Heart right ventricle (tissue), 16 donors: ENCODE data around the gene ESYT2. TPM values are rescaled to one million over a fixed set of nuclear protein-coding genes. Genes with fewer than 3 reads are reported as not detected.

Experiments used
- ATAC-seq, 8 donors: fragments of 200-7000 bp; cut with Tn5 transposase; one replicate each; pipeline ENCODE4 v1.9.1; 2020; ENCODE audit warnings: mild to moderate bottlenecking in 8 of 8, moderate library complexity in 8 of 8, moderate number of reproducible peaks in 1 of 8
- DNase-seq, 2 donors: peaks; one replicate each; pipeline ENCODE4 v3.0.0-alpha.2; 2020
- H3K27ac ChIP-seq, 10 donors: fragments of 200-600 bp; sonication (generic) in 2 of 10; one replicate each; pipeline versions ENCODE4 v1.5.0 to v1.8.0; 2020 to 2022; ENCODE audit warnings: mild to moderate bottlenecking in 3 of 10
- H3K27me3 ChIP-seq, 7 donors: fragments of 200-600 bp; one replicate each; pipeline ENCODE4 v1.8.0; 2021 to 2022; ENCODE audit warnings: mild to moderate bottlenecking in 2 of 7
- H3K36me3 ChIP-seq, 9 donors: fragments of 200-600 bp; sonication (generic) in 1 of 9; one replicate each; pipeline versions ENCODE4 v1.5.0 to v1.8.0; 2020 to 2022; ENCODE audit warnings: mild to moderate bottlenecking in 2 of 9
- H3K4me1 ChIP-seq, 9 donors: fragments of 200-600 bp; sonication (generic) in 1 of 9; one replicate each; pipeline versions ENCODE4 v1.5.0 to v1.8.0; 2020 to 2022; ENCODE audit warnings: mild to moderate bottlenecking in 4 of 9
- H3K4me3 ChIP-seq, 10 donors: fragments of 200-600 bp; sonication (generic) in 2 of 10; one replicate each; pipeline versions ENCODE4 v1.5.0 to v1.8.0; 2020 to 2022; ENCODE audit warnings: mild to moderate bottlenecking in 7 of 10, moderate library complexity in 2 of 10
- H3K9me3 ChIP-seq, 11 donors: fragments of 200-600 bp in 10 of 11; sonication (generic) in 2 of 11; one replicate each; pipeline versions ENCODE4 v1.5.0 to v1.8.0; 2013 to 2022; ENCODE audit warnings: mild to moderate bottlenecking in 2 of 11, control low read depth in 1 of 11, moderate library complexity in 1 of 11
- WGBS, 2 donors: extraction: QIAGEN DNeasy Blood & Tissue Kit; methylation state at CpG; one replicate each; pipeline ENCODE4 v1.1.7; 2013; ENCODE audit warnings: inconsistent platforms in 1 of 2; 5-methylcytosine and 5-hydroxymethylcytosine counted together
- intact Hi-C, 10 donors: fragments of 100-400 bp; cut with DNase I; formaldehyde crosslinking; loops; one replicate each; pipeline versions ENCODE4 v1.11.1 to v1.14.2; 2022
- polyA plus RNA-seq, 2 donors: library from polyadenylated mRNA; stranded (reverse); fragments of 200-250 nt; gene quantifications; one replicate each; pipeline ENCODE4 v1.2.3, GENCODE V29; 2013
- total RNA-seq, 10 donors: library from RNA; stranded (reverse); fragmentation: NEBNext Ultra II Directional in 3 of 10; extraction: Animal tissue kit (Norgen Biotek cat#: 25700) in 3 of 10; gene quantifications; one replicate each; pipeline versions ENCODE4 v1.2.1 to v1.2.4, GENCODE V29; 2021 to 2023
- TF ChIP-seq, protein P1 (sequence below), 9 donors: fragments of 200-600 bp; sonication (generic) in 2 of 9; IDR thresholded peaks; one replicate each; pipeline versions ENCODE4 v1.5.0 to v1.8.0; 2021 to 2022; ENCODE audit warnings: antibody characterized with exemption in 9 of 9, mild to moderate bottlenecking in 5 of 9, moderate library complexity in 1 of 9
- donor health status: Arrhythmogenic right ventricular cardiomyopathy.
- donor health status: ischemic (EF 13 %, LVEDD 7.1; RV severe dilation, severe dysfunction).
- donor health status: healthy with polysubstance abuse.
- donor health status: DM: no; HTN: yes; CAD: no.
- donor health status: DM: no; HTN: no; CAD: no.
- donor health status: ischemic (EF 25% LVEDD 6.9; RV normal size, moderate dysfunction).
- donor health status: ischemic (EF 25% LVEDD 5.7; RV mildly dilated, moderate dysfunction).
- donor health status: healthy.
- donor health status: DM: yes; HTN: yes; CAD: no.
- donor health status: Ischemic cardiomyopathy.
- donor health status: ischemic (EF 35%, LVEDD 5.7; RV mildly dilated, moderate dysfunction).
- donor health status: nonischemic (EF 11% LVEDD 7.7; RV severe dilation, severe dysfunction).
- donor health status: DM: yes; HTN: yes; CAD: no.
- donor health status: PGD.
- donor health status: ischemic (EF 29% LVEDD 5.4; RV normal size, mild dysfunction).
- donor health status: nonischemic (EF 23%, LVEDD 6.1; RV moderate dilation, normal function).

ESYT2 gene
- total and polyA plus RNA-seq, 12 donors, result 18.9 to 79.2 (median 48.7) TPM

DNA sequence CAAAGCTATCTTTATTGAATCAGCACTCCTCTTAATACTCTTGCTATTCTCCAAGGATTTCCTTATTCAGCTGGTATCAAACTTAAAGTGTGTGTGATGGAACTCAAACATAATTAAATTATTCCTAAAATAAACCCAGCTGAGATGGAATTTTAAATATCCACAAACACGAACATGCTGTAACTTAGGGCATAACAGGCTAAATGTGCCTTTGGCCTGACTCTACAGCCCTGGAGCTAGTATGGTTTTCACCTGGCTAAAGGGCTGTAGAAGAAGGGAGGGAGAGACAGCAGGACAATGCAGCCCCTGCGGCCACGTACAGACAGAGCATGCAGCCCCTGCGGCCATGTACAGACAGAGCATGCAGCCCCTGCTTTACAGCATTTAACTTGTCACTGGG lies 34.0 kb downstream of the ESYT2 start:
- H3K36me3 ChIP-seq, result peaks cover 0 to 85% (median 57%) of the 10 kb centered on the region in 9 donors
- H3K27ac ChIP-seq, result no peak overlapping the region
- no peaks in the 10 kb centered on the region for H3K27me3 ChIP-seq
- TF ChIP-seq, protein P1, sequence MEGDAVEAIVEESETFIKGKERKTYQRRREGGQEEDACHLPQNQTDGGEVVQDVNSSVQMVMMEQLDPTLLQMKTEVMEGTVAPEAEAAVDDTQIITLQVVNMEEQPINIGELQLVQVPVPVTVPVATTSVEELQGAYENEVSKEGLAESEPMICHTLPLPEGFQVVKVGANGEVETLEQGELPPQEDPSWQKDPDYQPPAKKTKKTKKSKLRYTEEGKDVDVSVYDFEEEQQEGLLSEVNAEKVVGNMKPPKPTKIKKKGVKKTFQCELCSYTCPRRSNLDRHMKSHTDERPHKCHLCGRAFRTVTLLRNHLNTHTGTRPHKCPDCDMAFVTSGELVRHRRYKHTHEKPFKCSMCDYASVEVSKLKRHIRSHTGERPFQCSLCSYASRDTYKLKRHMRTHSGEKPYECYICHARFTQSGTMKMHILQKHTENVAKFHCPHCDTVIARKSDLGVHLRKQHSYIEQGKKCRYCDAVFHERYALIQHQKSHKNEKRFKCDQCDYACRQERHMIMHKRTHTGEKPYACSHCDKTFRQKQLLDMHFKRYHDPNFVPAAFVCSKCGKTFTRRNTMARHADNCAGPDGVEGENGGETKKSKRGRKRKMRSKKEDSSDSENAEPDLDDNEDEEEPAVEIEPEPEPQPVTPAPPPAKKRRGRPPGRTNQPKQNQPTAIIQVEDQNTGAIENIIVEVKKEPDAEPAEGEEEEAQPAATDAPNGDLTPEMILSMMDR (IDR thresholded peaks at IDR 0.05), result no peak
- intact Hi-C loops, result no loop called here
- no peaks in the 10 kb centered on the region for H3K9me3 ChIP-seq
- peaks cover 0 to 15% (median 0%) of the 10 kb centered on the region in 9 donors for H3K4me1 ChIP-seq
- ATAC-seq, result no peak
- DNase-seq, result no peak
- H3K4me3 ChIP-seq, result no peak overlapping the region
- 66 to 77% methylated on average over 4 of the region's 4 CpGs for WGBS, 2 donors

DNA sequence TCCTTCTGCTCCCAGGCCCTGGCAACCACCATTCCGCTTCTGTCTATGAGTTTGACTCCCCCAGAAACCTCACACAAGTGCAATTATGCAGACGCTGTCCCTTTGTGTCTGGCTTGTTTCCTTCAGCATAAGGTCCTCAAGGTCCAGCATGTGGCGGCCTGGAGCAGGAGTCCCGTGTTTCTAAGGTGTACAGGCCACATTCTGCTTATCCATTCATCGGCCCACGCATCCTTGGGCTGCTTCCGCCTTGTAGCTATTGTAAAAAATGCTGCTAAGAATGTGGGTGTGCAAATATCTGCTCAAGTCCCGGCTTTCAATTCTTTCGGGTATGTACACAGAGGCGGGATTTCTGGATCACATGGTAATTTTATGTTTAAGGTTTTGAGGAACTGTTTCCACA lies 38.2 kb downstream of the ESYT2 start:
- H3K36me3 ChIP-seq, result peaks cover 0 to 100% (median 46%) of the 10 kb centered on the region in 9 donors
- H3K4me3 ChIP-seq, result no peak overlapping the region
- H3K4me1 ChIP-seq, result peaks cover 0 to 7% (median 0%) of the 10 kb centered on the region in 9 donors
- ATAC-seq, result no peak
- TF ChIP-seq, protein P1 (IDR thresholded peaks at IDR 0.05), result no peak
- H3K27me3 ChIP-seq, result no peaks in the 10 kb centered on the region
- intact Hi-C loops, result no loop called here
- no peak for DNase-seq
- H3K9me3 ChIP-seq, result no peaks in the 10 kb centered on the region
- no peak overlapping the region for H3K27ac ChIP-seq
- WGBS, 2 donors, result 94 to 95% methylated on average over 10 of the region's 10 CpGs

DNA sequence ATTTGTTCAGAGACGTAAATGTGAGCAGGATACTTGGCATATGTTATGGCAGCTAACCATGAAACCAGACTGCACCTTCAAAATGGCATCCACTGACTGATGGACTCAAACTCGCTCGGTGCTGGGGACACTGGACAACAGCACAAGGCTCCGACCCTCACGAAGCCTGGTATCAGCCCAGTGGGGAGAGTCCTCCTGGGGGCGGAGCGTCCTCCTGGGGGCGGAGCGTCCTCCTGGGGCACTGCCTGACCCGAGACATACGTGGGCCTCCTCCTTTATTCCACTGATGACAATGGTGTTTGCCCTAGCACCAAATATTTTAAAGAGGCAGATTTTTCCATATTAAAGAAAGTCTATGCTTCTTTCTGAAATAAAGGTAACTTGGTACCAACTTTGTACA lies 39.5 kb downstream of the ESYT2 start:
- intact Hi-C loops, result loop anchor here in 6 of 10 donors (10.0 kb wide), 4 partner anchors 45 to 185 kb away; no protein-coding TSS in a partner anchor
- H3K36me3 ChIP-seq, result peaks cover 0 to 100% (median 35%) of the 10 kb centered on the region in 9 donors
- no peak overlapping the region for H3K27ac ChIP-seq
- H3K4me1 ChIP-seq, result peaks cover 0 to 9% (median 0%) of the 10 kb centered on the region in 9 donors
- H3K9me3 ChIP-seq, result no peaks in the 10 kb centered on the region
- 87% methylated on average over 11 of the region's 11 CpGs for WGBS, 2 donors
- no peak overlapping the region for H3K4me3 ChIP-seq
- ATAC-seq, result peak in 1 of 8 donors; percentile 29
- H3K27me3 ChIP-seq, result no peaks in the 10 kb centered on the region
- TF ChIP-seq, protein P1 (IDR thresholded peaks at IDR 0.05), result no peak
- no peak for DNase-seq

DNA sequence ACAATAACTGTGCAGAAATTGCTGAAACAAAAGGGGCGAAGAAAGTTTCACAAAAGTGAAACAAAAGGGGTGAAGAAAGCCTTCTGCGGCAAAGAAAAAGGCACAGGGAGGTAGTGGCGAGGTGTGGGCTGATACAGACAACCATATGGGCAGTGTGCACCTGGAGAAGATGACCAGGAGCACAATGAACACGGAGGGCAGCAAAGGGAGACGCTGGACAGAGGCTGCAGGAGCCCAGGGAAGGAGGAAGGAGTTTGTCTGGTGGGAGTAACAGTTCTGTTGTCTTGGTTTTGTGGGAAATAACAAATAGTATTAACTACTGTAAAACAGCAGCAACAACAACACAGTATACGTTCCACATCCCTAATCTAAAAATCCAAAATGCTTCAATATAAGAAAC lies 42.4 kb downstream of the ESYT2 start:
- Histone ChIP-seq H3K4me3 (no peak overlapping the region), H3K27ac (peak overlapping the region in 4 of 10 donors; percentile 43 to 90 (median 87)), H3K4me1 (peaks cover 8 to 34% (median 21%) of the 10 kb centered on the region in 9 donors), H3K27me3 (no peaks in the 10 kb centered on the region), H3K36me3 (peaks cover 0 to 96% (median 19%) of the 10 kb centered on the region in 9 donors), H3K9me3 (no peaks in the 10 kb centered on the region)
- DNase-seq (no peak), ATAC-seq (no peak)
- WGBS, 2 donors, result 90 to 91% methylated on average over 6 of the region's 6 CpGs
- intact Hi-C loops, result loop anchor here in 6 of 10 donors (10.0 kb wide), 4 partner anchors 48 to 188 kb away; no protein-coding TSS in a partner anchor
- TF ChIP-seq, protein P1 (IDR thresholded peaks at IDR 0.05), result no peak
